GM18499 (cell line): ENCODE results near the gene TMEM91.

Experiments
- ATAC-seq: cut with Tn5 transposase; IDR thresholded peaks from one replicate; pipeline ENCODE4 v1.9.1; 2021; ENCODE audit warnings: moderate number of reproducible peaks; ENCODE audit not compliant: insufficient read depth, unreplicated experiment

Gene TMEM91

GRCh38 chr19:41409288-41409687 lies 33.0 kb downstream of the TMEM91 start:
- no peak for ATAC-seq

DNA sequence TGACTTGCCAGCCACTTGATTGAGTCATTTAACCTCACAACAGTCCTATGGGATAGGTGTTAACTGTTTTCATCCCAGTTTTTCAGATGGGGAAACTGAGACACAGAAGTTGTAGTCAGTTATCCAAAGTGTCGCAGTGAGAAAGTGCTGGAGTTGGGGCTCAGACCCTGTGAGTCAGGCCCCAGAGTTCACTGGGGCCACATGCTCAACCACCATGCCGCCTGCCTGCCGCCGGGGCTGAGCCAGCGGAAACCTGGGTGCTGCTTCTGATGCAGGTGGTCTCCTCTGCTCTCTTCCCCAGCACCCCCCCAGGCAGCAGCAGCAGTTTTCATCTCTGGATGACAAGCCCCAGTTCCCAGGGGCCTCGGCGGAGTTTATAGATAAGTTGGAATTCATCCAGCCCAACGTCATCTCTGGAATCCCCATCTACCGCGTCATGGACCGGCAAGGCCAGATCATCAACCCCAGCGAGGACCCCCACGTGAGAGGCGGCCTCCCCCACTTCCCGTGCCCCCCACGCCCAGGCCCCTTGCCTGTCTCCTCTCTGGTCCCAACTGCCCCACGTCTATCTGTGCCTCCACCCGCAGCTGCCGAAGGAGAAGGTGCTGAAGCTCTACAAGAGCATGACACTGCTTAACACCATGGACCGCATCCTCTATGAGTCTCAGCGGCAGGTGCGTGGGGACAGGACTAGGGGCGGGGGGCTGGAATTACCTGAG lies 34.2 kb downstream of the TMEM91 start:
- ATAC-seq, result no peak

GRCh38 chr19:41411100-41411967 lies 35.0 kb downstream of the TMEM91 start:
- no peak for ATAC-seq

DNA sequence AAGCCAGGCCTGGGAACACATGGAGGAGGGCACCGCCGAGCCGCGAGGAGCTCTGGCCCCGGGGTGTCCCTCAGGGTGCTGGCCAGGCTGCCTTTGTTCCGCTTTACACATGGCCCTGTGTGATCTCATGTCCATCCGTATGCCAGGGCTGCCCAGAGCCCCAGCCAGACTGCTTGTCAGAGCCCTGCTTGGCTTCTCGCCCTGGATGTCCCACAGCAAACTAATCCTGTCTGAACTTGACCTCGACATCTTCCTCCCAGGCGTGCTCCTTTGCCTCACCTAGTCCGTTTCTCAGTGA lies 35.6 kb downstream of the TMEM91 start:
- ATAC-seq, result no peak

DNA sequence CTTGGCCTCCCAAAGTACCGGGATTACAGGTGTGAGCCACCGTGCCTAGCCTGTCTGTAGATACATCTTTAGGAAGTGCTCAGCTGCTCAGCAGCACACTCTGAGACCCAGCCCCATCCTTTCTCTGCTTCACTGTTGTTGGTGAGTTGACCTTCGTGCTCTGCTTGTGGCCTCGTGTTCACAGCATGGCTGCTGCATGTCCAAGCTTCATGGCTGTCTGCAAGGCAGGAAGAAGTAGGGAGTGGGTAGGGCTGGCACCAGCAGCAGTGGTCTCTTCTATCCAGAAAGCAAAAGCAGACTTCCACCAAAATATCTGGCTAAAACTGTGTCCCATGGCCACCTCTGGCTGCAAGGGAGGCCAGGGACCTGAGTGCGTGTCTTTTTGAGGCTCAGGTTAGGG lies 36.6 kb downstream of the TMEM91 start:
- ATAC-seq, result no peak

GRCh38 chr19:41413947-41414346 lies 37.6 kb downstream of the TMEM91 start:
- ATAC-seq, result no peak

DNA sequence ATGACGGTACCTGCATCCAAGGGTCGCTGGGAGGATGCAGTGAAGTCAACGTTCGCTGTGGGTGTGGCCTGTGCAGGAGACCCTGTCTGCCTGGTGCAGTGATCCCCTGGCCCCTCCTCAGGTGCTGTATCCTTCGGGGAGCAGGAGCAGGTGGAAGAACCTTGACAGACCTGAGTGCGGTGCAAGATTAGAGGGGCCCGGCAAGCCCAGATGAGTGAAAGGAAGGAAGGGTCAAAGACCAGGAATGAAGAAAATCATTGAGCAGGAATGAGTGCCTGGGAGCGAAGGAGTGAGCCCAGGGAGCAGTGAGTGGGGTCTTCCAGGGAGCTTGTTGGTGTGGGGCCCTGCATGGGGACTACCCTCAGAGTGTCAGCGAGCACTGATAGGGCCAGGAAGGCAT lies 38.1 kb downstream of the TMEM91 start:
- ATAC-seq, result no peak

DNA sequence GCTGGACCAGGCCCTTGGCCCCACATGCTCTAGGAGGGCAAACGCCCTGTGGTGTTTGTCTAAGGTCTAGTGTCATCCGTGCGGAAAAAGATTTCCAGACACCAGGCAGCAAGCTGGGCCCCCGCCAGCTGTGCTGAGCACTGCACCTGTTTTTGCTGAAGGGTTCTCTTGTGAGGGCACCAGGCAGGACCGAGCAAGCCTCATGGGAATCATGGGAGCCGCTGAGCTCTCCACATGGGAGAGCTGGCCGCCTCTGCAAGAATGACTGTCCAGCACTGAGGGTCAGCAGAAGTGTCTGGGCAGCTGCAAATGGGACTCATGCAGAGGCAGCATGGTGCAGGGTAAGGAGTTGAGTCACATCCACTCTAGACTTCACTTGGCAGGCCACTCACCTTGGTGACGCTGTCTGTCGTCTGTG lies 38.8 kb downstream of the TMEM91 start:
- no peak for ATAC-seq

DNA sequence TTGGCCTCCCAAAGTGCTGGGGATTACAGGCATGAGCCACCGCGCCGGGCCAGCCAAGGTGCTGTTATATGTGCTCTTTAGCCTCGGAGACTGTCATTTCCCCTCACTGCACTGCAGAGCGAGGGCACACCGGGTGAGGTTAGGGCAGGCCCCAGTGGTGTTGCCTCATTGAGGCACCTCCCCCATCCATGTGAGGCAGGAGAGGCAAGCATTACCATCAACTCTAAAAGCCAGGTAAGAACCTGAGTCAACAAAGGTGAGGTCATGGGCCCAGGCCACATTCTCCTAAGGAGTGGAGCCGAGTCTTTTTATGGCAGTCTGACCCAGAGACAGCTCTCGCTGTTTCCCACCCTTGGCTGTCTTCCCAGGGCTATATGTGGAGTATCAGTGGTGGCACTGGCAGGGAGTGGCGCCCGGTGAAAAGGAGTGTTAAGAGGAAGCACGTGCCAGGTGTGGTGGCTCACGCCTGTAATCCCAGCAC lies 39.9 kb downstream of the TMEM91 start:
- no peak for ATAC-seq

- no peak for ATAC-seq
These were observed 44.0 kb downstream of the TMEM91 start for GRCh38 chr19:41420101-41420880.

GRCh38 chr19:41421314-41421713 lies 45.0 kb downstream of the TMEM91 start:
- ATAC-seq, result no peak

DNA sequence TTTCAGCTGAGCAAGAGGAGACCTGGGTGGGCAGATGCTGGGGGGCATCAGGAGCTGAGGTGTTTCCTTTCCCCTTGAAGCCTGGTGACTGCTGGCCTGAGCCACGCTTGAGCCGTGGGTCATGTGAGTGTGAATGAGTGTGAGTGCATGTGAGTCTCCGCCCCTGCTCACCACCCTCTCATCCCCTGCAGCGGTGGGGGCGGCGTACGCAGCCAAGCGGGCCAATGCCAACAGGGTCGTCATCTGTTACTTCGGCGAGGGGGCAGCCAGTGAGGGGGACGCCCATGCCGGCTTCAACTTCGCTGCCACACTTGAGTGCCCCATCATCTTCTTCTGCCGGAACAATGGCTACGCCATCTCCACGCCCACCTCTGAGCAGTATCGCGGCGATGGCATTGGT lies 45.6 kb downstream of the TMEM91 start:
- ATAC-seq, result no peak

- ATAC-seq, result no peak
These were observed 46.1 kb downstream of the TMEM91 start for GRCh38 chr19:41422456-41422855.

- ATAC-seq, result no peak
These were observed 46.6 kb downstream of the TMEM91 start for GRCh38 chr19:41422955-41423354.

DNA sequence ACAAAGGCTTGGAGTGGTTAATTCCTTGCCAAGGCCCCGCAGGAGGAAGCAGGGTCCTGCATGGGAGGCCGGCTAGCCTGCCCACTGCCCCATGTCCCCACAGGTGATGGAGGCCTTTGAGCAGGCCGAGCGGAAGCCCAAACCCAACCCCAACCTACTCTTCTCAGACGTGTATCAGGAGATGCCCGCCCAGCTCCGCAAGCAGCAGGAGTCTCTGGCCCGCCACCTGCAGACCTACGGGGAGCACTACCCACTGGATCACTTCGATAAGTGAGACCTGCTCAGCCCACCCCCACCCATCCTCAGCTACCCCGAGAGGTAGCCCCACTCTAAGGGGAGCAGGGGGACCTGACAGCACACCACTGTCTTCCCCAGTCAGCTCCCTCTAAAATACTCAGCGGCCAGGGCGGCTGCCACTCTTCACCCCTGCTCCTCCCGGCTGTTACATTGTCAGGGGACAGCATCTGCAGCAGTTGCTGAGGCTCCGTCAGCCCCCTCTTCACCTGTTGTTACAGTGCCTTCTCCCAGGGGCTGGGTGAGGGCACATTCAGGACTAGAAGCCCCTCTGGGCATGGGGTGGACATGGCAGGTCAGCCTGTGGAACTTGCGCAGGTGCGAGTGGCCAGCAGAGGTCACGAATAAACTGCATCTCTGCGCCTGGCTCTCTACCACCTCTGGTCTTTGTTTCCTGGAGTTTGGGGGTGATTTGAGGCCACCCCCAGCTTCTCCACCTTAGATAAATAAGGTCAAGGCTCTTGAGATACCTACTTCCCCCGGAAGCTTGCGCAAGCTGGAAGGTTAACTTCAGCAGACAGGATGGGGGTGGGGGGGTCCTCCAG lies 48.2 kb downstream of the TMEM91 start:
- ATAC-seq, result no peak

DNA sequence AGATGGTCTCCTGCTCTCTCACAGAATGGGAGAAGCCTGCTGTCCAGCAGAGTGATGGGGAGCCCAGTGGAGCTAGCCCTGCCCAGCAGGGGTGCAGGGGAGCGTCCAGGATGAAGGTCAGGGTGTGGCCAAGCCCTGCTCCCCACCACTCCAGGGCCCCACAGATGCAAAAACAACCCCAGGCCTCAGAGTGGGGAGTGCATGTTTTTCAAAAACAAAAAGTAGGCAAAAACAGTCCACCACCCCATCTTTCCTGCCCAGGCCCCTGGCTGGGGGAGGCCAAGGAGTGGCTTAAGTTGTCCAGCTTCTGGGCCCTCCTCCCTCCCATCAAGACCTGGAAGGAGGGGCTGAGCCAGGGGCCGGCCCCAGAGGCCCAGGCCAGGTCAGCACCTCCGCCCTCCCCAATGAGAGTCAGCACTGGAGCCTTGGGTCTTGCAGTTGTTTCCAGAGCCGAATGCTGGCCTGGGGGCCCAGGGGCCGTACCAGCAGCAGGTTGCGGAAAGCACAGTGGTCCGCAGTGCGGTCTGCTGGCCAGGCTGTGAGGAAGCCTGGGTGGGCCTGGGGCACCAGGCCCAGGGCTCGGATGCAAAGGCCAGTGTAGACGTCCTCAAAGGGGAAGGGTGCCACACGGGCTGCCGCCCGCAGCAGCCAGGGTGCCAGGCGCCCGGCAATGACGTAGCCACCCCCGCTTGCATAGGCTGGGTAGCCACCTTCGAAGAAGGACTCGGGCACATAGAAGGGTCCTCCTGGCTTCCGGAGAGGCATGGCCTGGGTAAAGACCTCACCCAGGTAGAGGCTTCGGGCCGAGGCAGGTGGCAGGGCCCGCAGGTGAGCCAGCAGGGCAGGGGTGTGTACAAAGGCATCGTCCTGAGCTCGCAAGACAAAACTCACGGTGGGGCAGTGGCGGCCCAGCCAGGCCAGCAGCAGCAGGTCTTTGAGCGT lies 49.1 kb downstream of the TMEM91 start:
- no peak for ATAC-seq

DNA sequence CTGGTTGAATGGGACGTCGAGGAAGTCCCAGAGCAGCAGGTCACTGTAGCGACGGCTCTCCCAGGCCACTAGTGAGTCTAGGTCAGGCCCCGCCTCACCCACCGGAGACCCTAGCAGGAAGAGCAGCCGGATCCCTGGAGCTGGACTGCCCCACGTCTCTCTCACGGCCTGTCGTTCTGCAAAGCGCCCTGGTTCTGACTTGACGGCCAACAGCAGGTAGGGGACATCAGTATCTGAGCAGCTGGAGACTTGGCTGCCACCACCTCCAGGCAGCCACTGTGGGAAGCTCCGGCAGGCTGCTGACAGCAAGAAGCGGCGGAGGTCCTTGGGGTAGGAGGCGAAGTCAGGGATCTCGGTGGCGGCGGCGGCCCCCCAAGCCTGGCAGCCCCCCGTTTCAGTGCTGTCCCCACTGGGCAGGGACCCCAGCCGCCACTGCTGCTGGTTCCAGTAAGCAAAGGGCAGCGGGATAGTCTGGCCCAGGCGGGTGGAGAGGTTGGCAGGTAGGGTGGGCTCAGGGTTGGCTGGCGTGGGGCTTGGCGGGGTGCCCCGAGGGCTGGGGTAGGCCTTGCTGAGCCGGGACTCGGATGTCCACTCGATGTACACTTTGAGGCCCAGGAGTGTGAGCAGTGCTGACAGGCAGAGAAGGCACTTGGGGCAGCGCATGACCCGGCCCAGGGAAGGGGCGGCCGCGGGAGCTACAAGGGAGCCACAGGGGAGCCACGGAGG lies 49.9 kb downstream of the TMEM91 start:
- ATAC-seq, result no peak

DNA sequence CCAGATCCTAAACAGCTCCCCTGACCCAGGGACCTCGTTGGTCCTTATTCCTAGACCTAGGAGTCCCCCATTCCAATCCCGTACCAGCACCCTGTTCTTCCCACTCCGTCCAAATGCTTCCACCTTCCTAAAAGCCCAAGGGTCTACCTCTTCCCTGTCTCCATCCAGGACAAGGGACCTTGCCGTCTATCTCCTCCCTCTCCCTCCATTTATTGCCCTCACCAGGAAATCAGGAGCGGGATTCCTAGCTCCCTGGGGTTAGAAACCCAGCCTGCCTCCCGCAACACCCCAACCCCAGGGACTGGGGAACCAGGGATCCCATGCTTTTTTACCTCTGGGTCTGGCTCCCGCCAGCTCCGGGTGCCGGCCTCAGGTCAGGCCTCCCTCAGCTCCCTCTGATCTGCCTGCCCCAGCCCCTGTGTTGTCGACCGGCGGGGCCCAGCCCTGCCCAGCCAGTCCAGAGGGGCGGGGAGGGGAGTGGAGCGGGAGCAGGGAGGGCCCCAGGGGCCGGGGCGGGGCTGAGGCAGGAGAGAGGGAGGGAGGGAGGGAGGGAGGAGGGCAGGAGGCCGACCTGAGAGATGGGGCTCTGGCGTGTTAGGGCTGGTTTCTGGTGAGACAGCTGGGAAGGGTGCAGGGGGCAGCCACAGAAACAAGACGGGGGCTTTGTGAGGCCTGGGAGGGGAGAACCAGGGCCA lies 50.8 kb downstream of the TMEM91 start, which contains the start of gene B3GNT8:
B3GNT8 (minus strand) TSS at position 423 of the 695 bp plus-strand sequence. CDS start 596 bp downstream, outside the sequence.
- no peak for ATAC-seq
